IMR-90 (cell line): Measurements from ENCODE around the gene MTUS2. TPM values are rescaled to one million over a fixed set of nuclear protein-coding genes. Genes with fewer than 3 reads are reported as not detected.

Experiments
- ATAC-seq: fragments of 200-7000 bp; cut with Tn5 transposase; 2 replicates; pipeline ENCODE4 v1.9.1; 2020; ENCODE audit warnings: low read depth, mild to moderate bottlenecking, moderate library complexity
- BruUV-seq: library from RNA; stranded (reverse); fragments of 400-500 nt; replicated peaks from 2 replicates; lab custom pipeline; 2021; lab: Mats Ljungman, UMichigan
- CTCF ChIA-PET: fragments of 300-600 bp; formaldehyde crosslinking; extraction: SDS; loops from one replicate; lab custom pipeline; 2021; ENCODE audit warnings: antibody characterized with exemption; lab: Yijun Ruan, JAX
- POLR2A ChIA-PET: fragments of 300-600 bp; sonication (Branson Sonifier 250); formaldehyde crosslinking; loops from one replicate; lab custom pipeline; 2022; ENCODE audit warnings: antibody characterized with exemption; ENCODE audit not compliant: unreplicated experiment; lab: Charles Lee
- DNase-seq: peaks from one replicate; pipeline ENCODE4 v3.0.0; 2013
- H2AFZ ChIP-seq: replicated peaks from 2 replicates; pipeline ENCODE3; 2013; ENCODE audit warnings: low read length, mild to moderate bottlenecking; ENCODE audit not compliant: poor library complexity
- H2AK5ac ChIP-seq: 2 replicates; pipeline ENCODE4 v1.6.1; 2013; ENCODE audit warnings: low read depth, low read length, inconsistent platforms
- H2AK9ac ChIP-seq: replicated peaks from 2 replicates; pipeline ENCODE3; 2013; ENCODE audit warnings: mild to moderate bottlenecking, low read depth, low read length, moderate library complexity; ENCODE audit not compliant: poor library complexity
- H2BK120ac ChIP-seq: 2 replicates; pipeline ENCODE4 v1.6.1; 2013; ENCODE audit warnings: low read depth, low read length, inconsistent platforms
- H2BK15ac ChIP-seq: 3 replicates; pipeline ENCODE4 v1.6.1; 2013; ENCODE audit warnings: low read depth, low read length, inconsistent platforms
- H2BK20ac ChIP-seq: 2 replicates; pipeline ENCODE4 v1.6.1; 2013; ENCODE audit warnings: low read depth, mild to moderate bottlenecking, inconsistent platforms, low read length, moderate library complexity
- H2BK5ac ChIP-seq: 2 replicates; pipeline ENCODE4 v1.6.1; 2013; ENCODE audit warnings: mild to moderate bottlenecking, low read depth, low read length, inconsistent platforms; ENCODE audit not compliant: poor library complexity, severe bottlenecking
- H3K14ac ChIP-seq: replicated peaks from 2 replicates; pipeline ENCODE4 v1.6.1; 2013; ENCODE audit warnings: low read depth, low read length, inconsistent platforms
- H3K18ac ChIP-seq: 2 replicates; pipeline ENCODE4 v1.6.1; 2013; ENCODE audit warnings: low read depth, low read length, control low read depth
- H3K23ac ChIP-seq: 2 replicates; pipeline ENCODE4 v1.6.1; 2013; ENCODE audit warnings: low read depth, low read length, inconsistent platforms
- H3K27ac ChIP-seq: 2 replicates; pipeline ENCODE4 v1.5.1; 2013; ENCODE audit warnings: mild to moderate bottlenecking, control low read depth, low read length; ENCODE audit not compliant: insufficient read depth
- H3K27me3 ChIP-seq: 2 replicates; pipeline ENCODE4 v1.6.1; 2013; ENCODE audit warnings: low read length; ENCODE audit not compliant: control insufficient read depth, insufficient read depth
- H3K36me3 ChIP-seq: 2 replicates; pipeline ENCODE4 v1.6.1; 2013; ENCODE audit warnings: low read length, mixed read lengths; ENCODE audit not compliant: control insufficient read depth, insufficient read depth
- H3K4ac ChIP-seq: 2 replicates; pipeline ENCODE4 v1.6.1; 2013; ENCODE audit warnings: low read depth, low read length, inconsistent platforms
- H3K4me1 ChIP-seq: 2 replicates; pipeline ENCODE4 v1.6.1; 2013; ENCODE audit warnings: low read length, mixed read lengths; ENCODE audit not compliant: control insufficient read depth, insufficient read depth
- H3K4me2 ChIP-seq: 2 replicates; pipeline ENCODE4 v1.6.1; 2013; ENCODE audit warnings: low read depth, mild to moderate bottlenecking, control low read depth, low read length, moderate library complexity
- H3K4me3 ChIP-seq: 2 replicates; pipeline ENCODE4 v1.5.1; 2013; ENCODE audit warnings: low read depth, mild to moderate bottlenecking, control low read depth, low read length, moderate library complexity; ENCODE audit not compliant: insufficient read depth
- H3K56ac ChIP-seq: 2 replicates; pipeline ENCODE4 v1.6.1; 2013; ENCODE audit warnings: low read length, inconsistent platforms; ENCODE audit not compliant: insufficient read depth; ENCODE audit errors: extremely low read depth
- H3K79me1 ChIP-seq, 2 experiments: 2 replicates each; pipeline ENCODE4 v1.6.1; 2013; ENCODE audit warnings: low read length in 2 of 2, inconsistent platforms in 1 of 2, low read depth in 1 of 2
- H3K9ac ChIP-seq: 2 replicates; pipeline ENCODE4 v1.6.1; 2013; ENCODE audit warnings: low read depth, low read length, control low read depth
- H3K9me1 ChIP-seq: 2 replicates; pipeline ENCODE4 v1.6.1; 2013; ENCODE audit warnings: low read length, inconsistent platforms; ENCODE audit not compliant: insufficient read depth
- H3K9me3 ChIP-seq: 2 replicates; pipeline ENCODE4 v1.6.1; 2013; ENCODE audit warnings: low read length; ENCODE audit not compliant: control insufficient read depth, insufficient read depth
- H4K20me1 ChIP-seq: 2 replicates; pipeline ENCODE4 v1.6.1; 2013; ENCODE audit warnings: low read length, inconsistent platforms; ENCODE audit not compliant: insufficient read depth
- H4K5ac ChIP-seq: 2 replicates; pipeline ENCODE4 v1.6.1; 2013; ENCODE audit warnings: mild to moderate bottlenecking, low read depth, low read length, control low read depth
- H4K8ac ChIP-seq, 2 experiments: 2 replicates each; pipeline ENCODE4 v1.6.1; 2013; ENCODE audit warnings: low read depth in 2 of 2, low read length in 2 of 2, control low read depth in 1 of 2, inconsistent platforms in 1 of 2
- H4K91ac ChIP-seq: 2 replicates; pipeline ENCODE4 v1.6.1; 2013; ENCODE audit warnings: low read depth, low read length, inconsistent platforms; ENCODE audit not compliant: insufficient read depth
- BHLHE40 ChIP-seq: fragments of 150-350 bp; IDR thresholded peaks from 2 replicates; pipeline ENCODE4 v1.6.1; 2016; ENCODE audit warnings: mild to moderate bottlenecking, low read depth, low read length
- CEBPB ChIP-seq: IDR thresholded peaks from 2 replicates; pipeline ENCODE4 v1.6.1; 2012; ENCODE audit warnings: low read depth, low read length, improper control_type of control experiment
- CHD1 ChIP-seq: IDR thresholded peaks from 2 replicates; pipeline ENCODE4 v1.6.1; 2012; ENCODE audit warnings: low read depth, low read length, improper control_type of control experiment
- FOS ChIP-seq: fragments of 150-350 bp; IDR thresholded peaks from 2 replicates; pipeline ENCODE4 v1.6.1; 2016; ENCODE audit warnings: low read depth, low read length
- MAFK ChIP-seq: IDR thresholded peaks from 2 replicates; pipeline ENCODE4 v1.6.1; 2012; ENCODE audit warnings: low read depth, low read length, improper control_type of control experiment
- MAZ ChIP-seq: IDR thresholded peaks from 2 replicates; pipeline ENCODE4 v1.6.1; 2012; ENCODE audit warnings: low read depth, mild to moderate bottlenecking, low read length, improper control_type of control experiment, moderate library complexity, borderline replicate concordance
- MXI1 ChIP-seq: IDR thresholded peaks from 2 replicates; pipeline ENCODE4 v1.6.1; 2012; ENCODE audit warnings: low read depth, mild to moderate bottlenecking, low read length, moderate library complexity, borderline replicate concordance
- NFE2L2 ChIP-seq: fragments of 150-350 bp; IDR thresholded peaks from 2 replicates; pipeline ENCODE4 v1.6.1; 2016; ENCODE audit warnings: low read depth, mild to moderate bottlenecking, low read length
- POLR2A ChIP-seq: IDR thresholded peaks from 2 replicates; pipeline ENCODE4 v1.6.1; 2012; ENCODE audit warnings: mild to moderate bottlenecking, low read depth, low read length
- RAD21 ChIP-seq: IDR thresholded peaks from 2 replicates; pipeline ENCODE4 v1.6.1; 2012; ENCODE audit warnings: low read length, improper control_type of control experiment
- RCOR1 ChIP-seq: IDR thresholded peaks from 2 replicates; pipeline ENCODE4 v1.6.1; 2012; ENCODE audit warnings: mild to moderate bottlenecking, low read length, improper control_type of control experiment; ENCODE audit not compliant: insufficient replicate concordance
- RFX5 ChIP-seq: IDR thresholded peaks from 2 replicates; pipeline ENCODE4 v1.8.0; 2012; ENCODE audit warnings: low read depth, mild to moderate bottlenecking, low read length, moderate library complexity
- SMC3 ChIP-seq: fragments of 150-350 bp; IDR thresholded peaks from 2 replicates; pipeline ENCODE4 v1.6.1; 2016; ENCODE audit warnings: low read depth, mild to moderate bottlenecking, antibody characterized with exemption, low read length, moderate library complexity
- WGBS, 2 experiments: methylation state at CpG; one replicate each; pipeline versions ENCODE4 v1.1.5 to v1.1.7; 2013; ENCODE audit warnings: missing lambda C conversion rate in 2 of 2; ENCODE audit not compliant: insufficient read length in 1 of 2; ENCODE audit errors: extremely low coverage in 2 of 2; 5-methylcytosine and 5-hydroxymethylcytosine counted together
- dilution Hi-C: fragments of 300-500 bp; cut with HindIII; formaldehyde crosslinking; loops from one replicate; pipeline ENCODE4 v1.14.3; 2018; ENCODE audit warnings: low sequenced_read_pairs; ENCODE audit not compliant: unreplicated experiment
- in situ Hi-C: fragments of 300-500 bp; cut with MboI; formaldehyde crosslinking; loops from 3 replicates; pipeline ENCODE4 v1.14.3; 2019; ENCODE audit warnings: low sequenced_read_pairs, inconsistent platforms, mixed read lengths
- intact Hi-C: fragments of 100-400 bp; cut with micrococcal nuclease; formaldehyde crosslinking; loops from 2 replicates; pipeline ENCODE4 v1.10.0; 2022
- polyA plus RNA-seq, 3 experiments: library from polyadenylated mRNA; depleted of rRNA; stranded (reverse); fragments of >200 nt; gene quantifications; 2 replicates each; pipeline ENCODE4 v1.2.3, GENCODE V29; 2012; ENCODE audit warnings: low replicate concordance in 1 of 3
- total RNA-seq: library from RNA; depleted of rRNA; stranded (reverse); fragments of >200 nt; gene quantifications from 2 replicates; pipeline ENCODE4 v1.2.3, GENCODE V29; 2012
- TF ChIP-seq, protein P1 (sequence below): conservative IDR thresholded peaks from 2 replicates; pipeline ENCODE4 v1.5.1; 2012; ENCODE audit warnings: mild to moderate bottlenecking, low read depth, low read length, improper control_type of control experiment
- TF ChIP-seq, protein P2 (sequence below): fragments of 150-350 bp; IDR thresholded peaks from 2 replicates; pipeline ENCODE4 v1.6.1; 2017; ENCODE audit warnings: mild to moderate bottlenecking, antibody characterized with exemption, low read length, low read depth
- TF ChIP-seq, protein P3 (sequence below): fragments of 150-350 bp; IDR thresholded peaks from 2 replicates; pipeline ENCODE4 v1.6.1; 2016; ENCODE audit warnings: low read depth, mild to moderate bottlenecking, low read length, moderate library complexity, borderline replicate concordance

The MTUS2 gene
- total and polyA plus RNA-seq, 2 of the 4 experiments (the other 2 are of a cell fraction): under 0.01 to 0.02 TPM

DNA sequence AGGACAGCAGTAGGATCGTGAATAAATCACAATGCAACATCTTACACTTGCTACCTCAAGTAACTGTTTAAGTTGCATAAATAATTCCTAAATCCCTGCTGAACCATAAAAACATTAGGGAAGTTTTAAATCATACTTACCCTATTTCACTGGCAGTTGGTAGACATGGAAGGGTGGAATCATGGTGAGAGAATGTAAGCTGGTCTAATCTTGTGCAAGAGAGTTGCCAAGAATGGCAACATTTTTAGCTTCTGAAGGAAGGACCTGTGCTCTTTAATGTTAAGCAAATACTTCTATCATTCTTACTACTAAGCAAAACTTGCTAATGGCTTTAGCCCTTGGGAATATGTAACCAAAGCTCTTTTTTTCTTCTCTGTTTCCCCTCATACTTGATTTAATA, 46.8 kb downstream of the MTUS2 start:
- H4K20me1 ChIP-seq: no peaks in the 10 kb centered on the region
- H3K4me2 ChIP-seq: no peak overlapping the region
- no peak overlapping the region for H2AFZ ChIP-seq
- peaks cover 3% of the 10 kb centered on the region; the same call in 1 of the 2 replicates for H3K9me3 ChIP-seq
- H4K5ac ChIP-seq: no peak overlapping the region
- H3K9me1 ChIP-seq: no peaks in the 10 kb centered on the region
- BruUV-seq: no TSS peak
- no peak overlapping the region for H2BK120ac ChIP-seq
- H3K27ac ChIP-seq: no peak overlapping the region
- in situ Hi-C loops (no loop called here), dilution Hi-C loops (no loop called here), intact Hi-C loops (no loop called here)
- no peak overlapping the region for H3K14ac ChIP-seq
- DNase-seq (no peak), ATAC-seq (no peak)
- H3K4me3 ChIP-seq: no peak overlapping the region
- no peak overlapping the region for H4K8ac ChIP-seq
- H3K56ac ChIP-seq: no peak overlapping the region
- H3K9ac ChIP-seq: no peak overlapping the region
- H4K91ac ChIP-seq: no peak overlapping the region
- no peaks in the 10 kb centered on the region for H3K36me3 ChIP-seq
- TF ChIP-seq MXI1: no peak
- TF ChIP-seq RCOR1: no peak
- TF ChIP-seq MAFK: no peak
- no peak for TF ChIP-seq BHLHE40
- TF ChIP-seq CHD1: no peak
- no peak for TF ChIP-seq RAD21
- TF ChIP-seq, protein P1, sequence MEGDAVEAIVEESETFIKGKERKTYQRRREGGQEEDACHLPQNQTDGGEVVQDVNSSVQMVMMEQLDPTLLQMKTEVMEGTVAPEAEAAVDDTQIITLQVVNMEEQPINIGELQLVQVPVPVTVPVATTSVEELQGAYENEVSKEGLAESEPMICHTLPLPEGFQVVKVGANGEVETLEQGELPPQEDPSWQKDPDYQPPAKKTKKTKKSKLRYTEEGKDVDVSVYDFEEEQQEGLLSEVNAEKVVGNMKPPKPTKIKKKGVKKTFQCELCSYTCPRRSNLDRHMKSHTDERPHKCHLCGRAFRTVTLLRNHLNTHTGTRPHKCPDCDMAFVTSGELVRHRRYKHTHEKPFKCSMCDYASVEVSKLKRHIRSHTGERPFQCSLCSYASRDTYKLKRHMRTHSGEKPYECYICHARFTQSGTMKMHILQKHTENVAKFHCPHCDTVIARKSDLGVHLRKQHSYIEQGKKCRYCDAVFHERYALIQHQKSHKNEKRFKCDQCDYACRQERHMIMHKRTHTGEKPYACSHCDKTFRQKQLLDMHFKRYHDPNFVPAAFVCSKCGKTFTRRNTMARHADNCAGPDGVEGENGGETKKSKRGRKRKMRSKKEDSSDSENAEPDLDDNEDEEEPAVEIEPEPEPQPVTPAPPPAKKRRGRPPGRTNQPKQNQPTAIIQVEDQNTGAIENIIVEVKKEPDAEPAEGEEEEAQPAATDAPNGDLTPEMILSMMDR: no peak
- no peak for TF ChIP-seq FOS
- TF ChIP-seq, protein P2, sequence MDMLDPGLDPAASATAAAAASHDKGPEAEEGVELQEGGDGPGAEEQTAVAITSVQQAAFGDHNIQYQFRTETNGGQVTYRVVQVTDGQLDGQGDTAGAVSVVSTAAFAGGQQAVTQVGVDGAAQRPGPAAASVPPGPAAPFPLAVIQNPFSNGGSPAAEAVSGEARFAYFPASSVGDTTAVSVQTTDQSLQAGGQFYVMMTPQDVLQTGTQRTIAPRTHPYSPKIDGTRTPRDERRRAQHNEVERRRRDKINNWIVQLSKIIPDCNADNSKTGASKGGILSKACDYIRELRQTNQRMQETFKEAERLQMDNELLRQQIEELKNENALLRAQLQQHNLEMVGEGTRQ: no peak
- TF ChIP-seq POLR2A: no peak
- no peak for TF ChIP-seq SMC3
- TF ChIP-seq RFX5: no peak
- TF ChIP-seq NFE2L2: no peak
- TF ChIP-seq CEBPB: no peak
- TF ChIP-seq, protein P3, sequence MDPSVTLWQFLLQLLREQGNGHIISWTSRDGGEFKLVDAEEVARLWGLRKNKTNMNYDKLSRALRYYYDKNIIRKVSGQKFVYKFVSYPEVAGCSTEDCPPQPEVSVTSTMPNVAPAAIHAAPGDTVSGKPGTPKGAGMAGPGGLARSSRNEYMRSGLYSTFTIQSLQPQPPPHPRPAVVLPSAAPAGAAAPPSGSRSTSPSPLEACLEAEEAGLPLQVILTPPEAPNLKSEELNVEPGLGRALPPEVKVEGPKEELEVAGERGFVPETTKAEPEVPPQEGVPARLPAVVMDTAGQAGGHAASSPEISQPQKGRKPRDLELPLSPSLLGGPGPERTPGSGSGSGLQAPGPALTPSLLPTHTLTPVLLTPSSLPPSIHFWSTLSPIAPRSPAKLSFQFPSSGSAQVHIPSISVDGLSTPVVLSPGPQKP: no peak
- TF ChIP-seq MAZ: no peak
- no CpG with 5 or more reads among the region's 1 CpG for WGBS, 2 experiments
- POLR2A ChIA-PET: no interaction called here
- no peaks in the 10 kb centered on the region for H3K4me1 ChIP-seq
- H2BK5ac ChIP-seq: no peak overlapping the region
- CTCF ChIA-PET: no interaction called here
- no peaks in the 10 kb centered on the region for H3K79me1 ChIP-seq
- H2AK5ac ChIP-seq: no peak overlapping the region
- no peak overlapping the region for H3K18ac ChIP-seq
- no peak overlapping the region for H2AK9ac ChIP-seq
- H3K4ac ChIP-seq: no peak overlapping the region
- no peaks in the 10 kb centered on the region for H3K27me3 ChIP-seq
- H2BK15ac ChIP-seq: no peak overlapping the region
- H3K23ac ChIP-seq: no peak overlapping the region
- no peak overlapping the region for H2BK20ac ChIP-seq
